ENCODE measurements around the gene ZNF544.
"Not testable (repeated sequence)": the region's sequence is repeated elsewhere in the genome, so short reads cannot be mapped to it uniquely, and the experiment has no call there.

Gene ZNF544

GRCh38 chr19:58305065-58305931 is 76.6 kb downstream of the ZNF544 start, which contains the start of gene ERVK3-1:
TSS of gene ERVK3-1 (plus strand) at chr19:58305377. CDS start at chr19:58312169, 6,792 bp downstream.
- DNase-seq (ENCODE audit: low read depth in 2 of 2): peak; percentile 85

- DNase-seq (ENCODE audit: low read depth in 2 of 2): no peak
Measured at GRCh38 chr19:58305932-58306323, 77.2 kb downstream of the ZNF544 start.

- no peak for DNase-seq (ENCODE audit: low read depth in 2 of 2)
Measured at GRCh38 chr19:58307736-58308135, 79.0 kb downstream of the ZNF544 start.

GRCh38 chr19:58310685-58311084 is 82.0 kb downstream of the ZNF544 start:
- DNase-seq (ENCODE audit: low read depth in 2 of 2): not testable (repeated sequence)

GRCh38 chr19:58311345-58311865 is 82.7 kb downstream of the ZNF544 start:
- DNase-seq (ENCODE audit: low read depth in 2 of 2): no peak

Data from stimulated activated CD4-positive, alpha-beta T cell treated with anti-CD3 and anti-CD28 coated beads, Interleukin-1b, Interleukin-23, amount 100 ng/mL, for 4 hours (primary cell).